HepG2 (cell line): ENCODE results near the gene HEXD. TPM values are rescaled to one million over a fixed set of nuclear protein-coding genes. Genes with fewer than 3 reads are reported as not detected.

Source experiments
- ARNT ChIP-seq: fragments of 450-650 bp; IDR thresholded peaks from 2 replicates; pipeline ENCODE4 v1.6.1; 2017
- ATRX ChIP-seq: sonication (generic); formaldehyde crosslinking; IDR thresholded peaks from 2 replicates; pipeline ENCODE4 v1.4.0; 2020; ENCODE audit warnings: missing genetic modification reagents, borderline replicate concordance
- BCL6 ChIP-seq: IDR thresholded peaks from 2 replicates; pipeline ENCODE4 v1.6.1; 2016; ENCODE audit warnings: missing genetic modification reagents, missing compliant biosample characterization
- DMAP1 ChIP-seq: IDR thresholded peaks from 2 replicates; pipeline ENCODE4 v1.6.1; 2016
- EZH2 ChIP-seq: conservative IDR thresholded peaks from 2 replicates; pipeline ENCODE4 v1.6.1; 2012; ENCODE audit warnings: mild to moderate bottlenecking, low read depth, low read length, moderate library complexity
- FOXC1 ChIP-seq: sonication (generic); formaldehyde crosslinking; IDR thresholded peaks from 2 replicates; pipeline ENCODE4 v1.8.0; 2022; ENCODE audit warnings: mild to moderate bottlenecking, missing genetic modification reagents, borderline replicate concordance
- HMG20B ChIP-seq: conservative IDR thresholded peaks from 2 replicates; pipeline ENCODE4 v1.6.1; 2016; ENCODE audit warnings: missing genetic modification reagents, missing compliant biosample characterization
- HOXA5 ChIP-seq: sonication (generic); formaldehyde crosslinking; IDR thresholded peaks from 2 replicates; pipeline ENCODE4 v1.4.0; 2020; ENCODE audit warnings: missing genetic modification reagents
- MAF1 ChIP-seq: sonication (generic); formaldehyde crosslinking; IDR thresholded peaks from 2 replicates; pipeline ENCODE4 v1.5.0; 2020; ENCODE audit warnings: missing genetic modification reagents, borderline replicate concordance
- MIXL1 ChIP-seq: IDR thresholded peaks from 2 replicates; pipeline ENCODE4 v1.6.1; 2016
- SALL2 ChIP-seq: sonication (generic); formaldehyde crosslinking; IDR thresholded peaks from 2 replicates; pipeline ENCODE4 v1.8.1; 2023; ENCODE audit warnings: mild to moderate bottlenecking, missing genetic modification reagents, inconsistent platforms
- SMYD3 ChIP-seq: sonication (generic); formaldehyde crosslinking; IDR thresholded peaks from 2 replicates; pipeline ENCODE4 v1.8.1; 2023; ENCODE audit warnings: mild to moderate bottlenecking, missing genetic modification reagents
- SP1 ChIP-seq, 2 experiments: fragments of 450-650 bp in 1 of 2; sonication (generic) in 1 of 2; formaldehyde crosslinking in 1 of 2; IDR thresholded peaks; 2 replicates each; pipeline versions ENCODE4 v1.4.0 to v1.6.1; 2016 to 2020; ENCODE audit warnings: missing genetic modification reagents in 1 of 2
- STAG1 ChIP-seq: sonication (generic); formaldehyde crosslinking; IDR thresholded peaks from 2 replicates; pipeline ENCODE4 v1.4.0; 2020; ENCODE audit warnings: missing genetic modification reagents
- TEAD2 ChIP-seq: sonication (generic); formaldehyde crosslinking; IDR thresholded peaks from 2 replicates; pipeline ENCODE4 v1.9.0; 2021; ENCODE audit warnings: missing genetic modification reagents
- YEATS4 ChIP-seq: sonication (generic); formaldehyde crosslinking; IDR thresholded peaks from 2 replicates; pipeline ENCODE4 v1.4.0; 2020; ENCODE audit warnings: missing genetic modification reagents, borderline replicate concordance
- ZBTB37 ChIP-seq: sonication (generic); formaldehyde crosslinking; IDR thresholded peaks from 2 replicates; pipeline ENCODE4 v1.4.0; 2020; ENCODE audit warnings: mild to moderate bottlenecking, missing genetic modification reagents
- ZFP82 ChIP-seq: sonication (generic); formaldehyde crosslinking; IDR thresholded peaks from 2 replicates; pipeline ENCODE4 v1.5.1; 2020; ENCODE audit warnings: mild to moderate bottlenecking, missing genetic modification reagents, borderline replicate concordance
- ZNF232 ChIP-seq: sonication (generic); formaldehyde crosslinking; IDR thresholded peaks from 2 replicates; pipeline ENCODE4 v1.4.0; 2020; ENCODE audit warnings: missing genetic modification reagents, borderline replicate concordance
- ZNF24 ChIP-seq: fragments of 450-650 bp; IDR thresholded peaks from 2 replicates; pipeline ENCODE4 v1.6.1; 2017; ENCODE audit warnings: antibody characterized with exemption, mild to moderate bottlenecking
- ZNF343 ChIP-seq: sonication (generic); formaldehyde crosslinking; IDR thresholded peaks from 2 replicates; pipeline ENCODE4 v1.4.0; 2020; ENCODE audit warnings: mild to moderate bottlenecking, missing genetic modification reagents
- ZNF510 ChIP-seq: sonication (generic); formaldehyde crosslinking; IDR thresholded peaks from 2 replicates; pipeline ENCODE4 v1.4.0; 2020; ENCODE audit warnings: low read depth, mild to moderate bottlenecking, missing genetic modification reagents
- ZNF616 ChIP-seq: sonication (generic); formaldehyde crosslinking; IDR thresholded peaks from 2 replicates; pipeline ENCODE4 v1.5.0; 2020; ENCODE audit warnings: low read depth, mild to moderate bottlenecking, missing genetic modification reagents
- ZNF766 ChIP-seq: sonication (generic); formaldehyde crosslinking; IDR thresholded peaks from 2 replicates; pipeline ENCODE4 v1.5.0; 2020; ENCODE audit warnings: missing genetic modification reagents, borderline replicate concordance
- ZNF780A ChIP-seq: sonication (generic); formaldehyde crosslinking; IDR thresholded peaks from 2 replicates; pipeline ENCODE4 v1.8.0; 2022; ENCODE audit warnings: mild to moderate bottlenecking, missing genetic modification reagents, moderate library complexity
- ZSCAN12 ChIP-seq: sonication (generic); formaldehyde crosslinking; IDR thresholded peaks from 2 replicates; pipeline ENCODE4 v1.9.0; 2021; ENCODE audit warnings: mild to moderate bottlenecking, missing genetic modification reagents
- polyA plus RNA-seq, 8 experiments: library from polyadenylated mRNA; depleted of rRNA in 3 of 8; stranded (reverse) in 7 of 8; unstranded in 1 of 8; fragments of >200 nt; fragmentation: Illumina TruSeq in 4 of 8; extraction: Trizol in 4 of 8; gene quantifications; 2 replicates each; pipeline versions ENCODE4 v1.2.1 to v1.2.3, GENCODE V29; 2011 to 2016; ENCODE audit warnings: low read depth in 4 of 8, missing spikeins in 1 of 8, mixed read lengths in 1 of 8; ENCODE audit not compliant: insufficient read depth in 1 of 8
- total RNA-seq, 5 experiments: library from RNA; depleted of rRNA; stranded (reverse); fragments of >200 nt; fragmentation: Illumina TruSeq; extraction: Trizol; gene quantifications; 2 replicates each; pipeline ENCODE4 v1.2.3, GENCODE V29; 2016; ENCODE audit warnings: low read depth in 1 of 5
- TF ChIP-seq, protein P1 (sequence below): sonication (generic); formaldehyde crosslinking; IDR thresholded peaks from 2 replicates; pipeline ENCODE4 v1.4.0; 2020; ENCODE audit warnings: mild to moderate bottlenecking, missing genetic modification reagents
- TF ChIP-seq, protein P2 (sequence below): IDR thresholded peaks from 2 replicates; pipeline ENCODE4 v1.6.1; 2012; ENCODE audit warnings: inconsistent platforms

The HEXD gene
- total and polyA plus RNA-seq, 2 of the 13 experiments (the other 11 are each of a cell fraction or from before 2014, with no cell fraction given): 22.3 to 41.8 TPM

GRCh38 chr17:82384730-82385481 is 33.2 kb upstream of the HEXD start (continued):
- no peak for TF ChIP-seq ZBTB37 (CRISPR knock-in tag)
- no peak for TF ChIP-seq ATRX (CRISPR knock-in tag)
- TF ChIP-seq ZNF510: no peak
- TF ChIP-seq DMAP1 (CRISPR knock-in tag): peak; percentile 31; the same call in 1 of the 2 replicates
- no peak for TF ChIP-seq ZFP82 (CRISPR knock-in tag)
- TF ChIP-seq SP1 (IDR thresholded peaks at IDR 0.05): no peak
- TF ChIP-seq SP1 (CRISPR knock-in tag; IDR thresholded peaks at IDR 0.05): no peak
- TF ChIP-seq ZNF616 (CRISPR knock-in tag): no peak
- TF ChIP-seq YEATS4 (CRISPR knock-in tag): peak; percentile 51
- TF ChIP-seq ARNT: no peak
- no peak; the same call in 1 of the 2 replicates for TF ChIP-seq ZNF343
- TF ChIP-seq ZNF24: no peak
- TF ChIP-seq ZSCAN12: no peak
- TF ChIP-seq TEAD2 (CRISPR knock-in tag): no peak
- TF ChIP-seq MAF1 (CRISPR knock-in tag): no peak
- TF ChIP-seq HOXA5 (CRISPR knock-in tag): peak; percentile 8; the same call in 1 of the 2 replicates
- no peak for TF ChIP-seq SMYD3 (CRISPR knock-in tag)
- TF ChIP-seq EZH2: no peak
- no peak for TF ChIP-seq ZNF766 (CRISPR knock-in tag)
- peak; percentile 88 for TF ChIP-seq BCL6 (CRISPR knock-in tag)
- 0 out of 2 replicates have a peak, but pooled peaks have one; percentile 34 for TF ChIP-seq MIXL1
- TF ChIP-seq, protein P1, sequence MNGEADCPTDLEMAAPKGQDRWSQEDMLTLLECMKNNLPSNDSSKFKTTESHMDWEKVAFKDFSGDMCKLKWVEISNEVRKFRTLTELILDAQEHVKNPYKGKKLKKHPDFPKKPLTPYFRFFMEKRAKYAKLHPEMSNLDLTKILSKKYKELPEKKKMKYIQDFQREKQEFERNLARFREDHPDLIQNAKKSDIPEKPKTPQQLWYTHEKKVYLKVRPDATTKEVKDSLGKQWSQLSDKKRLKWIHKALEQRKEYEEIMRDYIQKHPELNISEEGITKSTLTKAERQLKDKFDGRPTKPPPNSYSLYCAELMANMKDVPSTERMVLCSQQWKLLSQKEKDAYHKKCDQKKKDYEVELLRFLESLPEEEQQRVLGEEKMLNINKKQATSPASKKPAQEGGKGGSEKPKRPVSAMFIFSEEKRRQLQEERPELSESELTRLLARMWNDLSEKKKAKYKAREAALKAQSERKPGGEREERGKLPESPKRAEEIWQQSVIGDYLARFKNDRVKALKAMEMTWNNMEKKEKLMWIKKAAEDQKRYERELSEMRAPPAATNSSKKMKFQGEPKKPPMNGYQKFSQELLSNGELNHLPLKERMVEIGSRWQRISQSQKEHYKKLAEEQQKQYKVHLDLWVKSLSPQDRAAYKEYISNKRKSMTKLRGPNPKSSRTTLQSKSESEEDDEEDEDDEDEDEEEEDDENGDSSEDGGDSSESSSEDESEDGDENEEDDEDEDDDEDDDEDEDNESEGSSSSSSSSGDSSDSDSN (CRISPR knock-in tag): peak; percentile 79
- no peak; the same call in 1 of the 2 replicates for TF ChIP-seq FOXC1 (CRISPR knock-in tag)
- TF ChIP-seq ZNF780A (CRISPR knock-in tag): no peak
- TF ChIP-seq SALL2 (CRISPR knock-in tag): peak; percentile 48; the same call in 1 of the 2 replicates
- TF ChIP-seq, protein P2, sequence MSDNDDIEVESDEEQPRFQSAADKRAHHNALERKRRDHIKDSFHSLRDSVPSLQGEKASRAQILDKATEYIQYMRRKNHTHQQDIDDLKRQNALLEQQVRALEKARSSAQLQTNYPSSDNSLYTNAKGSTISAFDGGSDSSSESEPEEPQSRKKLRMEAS: no peak; the same call in none of the 2 replicates
- 0 out of 2 replicates have a peak, but pooled peaks have one; percentile 33 for TF ChIP-seq ZNF232 (CRISPR knock-in tag)
- TF ChIP-seq HMG20B (CRISPR knock-in tag): no peak
- TF ChIP-seq STAG1 (CRISPR knock-in tag): peak; percentile 47; the same call in 1 of the 2 replicates
